ENCODE results near the gene UBB.
A peak's percentile ranks its signal among the peaks of the same experiment; 100 is the strongest.

The UBB gene

GRCh38 chr17:16417896-16418684, 37.2 kb downstream of the UBB start:
- DNase-seq (ENCODE audit: low read depth): no peak

DNA sequence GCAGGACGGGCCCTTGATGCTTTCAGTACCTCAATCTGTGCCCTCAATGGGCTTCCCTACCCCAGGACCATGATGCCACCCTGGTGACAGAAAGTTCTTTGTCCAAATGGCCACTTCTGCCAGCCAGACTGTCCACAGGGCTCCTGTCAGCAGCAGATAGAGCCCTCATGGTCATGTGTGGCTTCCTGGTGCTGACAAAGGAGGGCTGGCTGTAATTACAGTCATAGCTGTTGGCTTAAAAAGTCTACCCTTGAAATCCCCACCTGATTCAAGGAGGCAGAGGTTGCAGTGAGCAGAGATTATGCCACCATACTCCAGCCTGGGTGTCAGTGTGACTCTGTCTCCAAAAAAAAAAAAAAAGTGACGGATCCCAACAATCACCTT, 37.8 kb downstream of the UBB start:
- DNase-seq (ENCODE audit: low read depth): no peak

GRCh38 chr17:16419074-16419928, 38.4 kb downstream of the UBB start:
- DNase-seq (ENCODE audit: low read depth): no peak

DNA sequence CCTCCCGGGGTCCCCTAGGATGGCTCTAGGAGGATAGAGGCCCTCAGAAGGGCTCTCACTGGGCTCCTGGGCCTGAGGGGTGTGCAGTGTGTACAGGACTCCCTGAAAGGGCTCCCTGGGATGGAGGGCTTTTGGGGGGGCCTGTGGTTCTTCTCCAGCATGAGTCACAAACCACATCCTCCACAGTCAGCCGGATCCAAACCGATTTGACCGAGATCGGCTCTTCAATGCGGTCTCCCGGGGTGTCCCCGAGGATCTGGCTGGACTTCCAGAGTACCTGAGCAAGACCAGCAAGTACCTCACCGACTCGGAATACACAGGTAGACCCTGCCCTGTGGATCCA, 39.0 kb downstream of the UBB start:
- peak; percentile 24 for DNase-seq (ENCODE audit: low read depth)

DNA sequence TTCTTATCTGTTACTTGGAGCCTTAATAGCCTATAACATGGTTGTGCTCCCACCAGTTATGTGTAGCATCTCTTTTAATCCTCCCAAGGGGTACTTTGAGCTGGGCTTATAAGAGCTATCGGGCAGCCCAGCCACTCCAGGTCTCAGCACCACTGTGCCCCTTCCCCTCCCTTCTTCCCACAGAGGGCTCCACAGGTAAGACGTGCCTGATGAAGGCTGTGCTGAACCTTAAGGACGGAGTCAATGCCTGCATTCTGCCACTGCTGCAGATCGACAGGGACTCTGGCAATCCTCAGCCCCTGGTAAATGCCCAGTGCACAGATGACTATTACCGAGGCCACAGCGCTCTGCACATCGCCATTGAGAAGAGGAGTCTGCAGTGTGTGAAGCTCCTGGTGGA, 41.5 kb downstream of the UBB start:
- no peak for DNase-seq (ENCODE audit: low read depth)

DNA sequence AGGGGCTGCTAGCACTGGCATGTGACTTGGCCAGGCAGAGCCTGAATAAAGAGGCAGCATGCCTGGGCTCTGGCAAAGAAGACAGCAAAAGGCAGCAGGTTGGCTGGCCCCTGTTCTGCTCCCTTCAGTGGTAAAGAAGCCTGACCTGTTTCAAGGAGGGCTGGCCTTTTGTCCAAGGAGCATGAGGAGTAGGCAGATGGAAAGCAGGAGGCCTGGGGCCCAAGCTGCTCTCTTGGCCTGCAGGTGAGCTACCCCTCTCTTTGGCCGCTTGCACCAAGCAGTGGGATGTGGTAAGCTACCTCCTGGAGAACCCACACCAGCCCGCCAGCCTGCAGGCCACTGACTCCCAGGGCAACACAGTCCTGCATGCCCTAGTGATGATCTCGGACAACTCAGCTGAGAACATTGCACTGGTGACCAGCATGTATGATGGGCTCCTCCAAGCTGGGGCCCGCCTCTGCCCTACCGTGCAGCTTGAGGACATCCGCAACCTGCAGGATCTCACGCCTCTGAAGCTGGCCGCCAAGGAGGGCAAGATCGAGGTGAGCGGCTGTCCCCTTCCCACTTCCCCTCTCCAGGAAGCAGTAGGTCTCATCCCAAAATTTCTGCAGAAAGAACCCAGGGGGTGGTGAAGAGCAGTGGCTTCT, 42.5 kb downstream of the UBB start:
- DNase-seq (ENCODE audit: low read depth): no peak

GRCh38 chr17:16425202-16425601, 44.3 kb downstream of the UBB start:
- no peak for DNase-seq (ENCODE audit: low read depth)

GRCh38 chr17:16425698-16426659, 45.1 kb downstream of the UBB start:
- DNase-seq (ENCODE audit: low read depth): no peak

- DNase-seq (ENCODE audit: low read depth): no peak
These were observed 46.1 kb downstream of the UBB start for GRCh38 chr17:16427020-16427419.

GRCh38 chr17:16428098-16428882, 47.4 kb downstream of the UBB start:
- no peak for DNase-seq (ENCODE audit: low read depth)

DNA sequence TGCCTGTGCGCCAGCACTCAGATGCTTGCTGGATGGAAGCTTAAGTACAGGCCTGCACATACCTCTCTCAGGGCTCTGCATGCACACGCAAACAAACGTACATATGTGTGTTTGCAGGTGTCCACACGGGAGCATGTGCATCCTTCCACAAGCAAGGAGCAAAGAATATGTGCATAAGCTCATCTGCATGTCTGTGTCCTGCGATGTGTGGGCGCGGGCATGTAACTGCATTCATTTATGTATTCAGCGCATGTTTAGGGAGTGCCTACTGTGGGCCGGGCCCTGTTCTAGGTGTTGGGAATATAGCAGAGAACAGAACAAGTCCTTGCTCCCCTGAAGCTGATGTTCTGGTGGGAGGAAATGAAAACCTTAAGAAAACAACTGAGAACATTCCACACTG, 48.2 kb downstream of the UBB start:
- DNase-seq (ENCODE audit: low read depth): no peak

GRCh38 chr17:16430650-16431049, 49.8 kb downstream of the UBB start:
- no peak for DNase-seq (ENCODE audit: low read depth)

DNA sequence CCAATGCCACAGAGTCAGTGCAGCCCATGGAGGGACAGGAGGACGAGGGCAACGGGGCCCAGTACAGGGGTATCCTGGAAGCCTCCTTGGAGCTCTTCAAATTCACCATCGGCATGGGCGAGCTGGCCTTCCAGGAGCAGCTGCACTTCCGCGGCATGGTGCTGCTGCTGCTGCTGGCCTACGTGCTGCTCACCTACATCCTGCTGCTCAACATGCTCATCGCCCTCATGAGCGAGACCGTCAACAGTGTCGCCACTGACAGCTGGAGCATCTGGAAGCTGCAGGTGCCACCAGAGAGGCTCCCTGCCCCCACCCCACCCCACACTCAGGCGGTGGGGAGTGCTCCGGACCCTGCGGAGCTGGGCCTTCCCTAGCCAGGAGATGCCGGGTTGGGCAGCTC, 51.1 kb downstream of the UBB start:
- no peak for DNase-seq (ENCODE audit: low read depth)

Measured in activated T-helper 1 cell treated with Interleukin-2 at 50 U/mL for 16 hours (primary cell).